Glutamatergic neuron (in vitro differentiated cells): ENCODE results near the gene ARHGDIA. TPM values are rescaled to one million over a fixed set of nuclear protein-coding genes. Genes with fewer than 3 reads are reported as not detected.
A peak's percentile ranks its signal among the peaks of the same experiment; 100 is the strongest.

Experiments used
- DNase-seq: peaks from one replicate; pipeline ENCODE4 v3.0.0; 2022
- H3K27ac Mint-ChIP-seq: one replicate; pipeline ENCODE4 v1.8.0; 2020; ENCODE audit warnings: mild to moderate bottlenecking, mixed read lengths, inconsistent platforms; ENCODE audit not compliant: unreplicated experiment
- H3K27me3 Mint-ChIP-seq: one replicate; pipeline ENCODE4 v1.8.0; 2020; ENCODE audit warnings: mild to moderate bottlenecking, moderate library complexity, mixed read lengths, inconsistent platforms; ENCODE audit not compliant: unreplicated experiment
- H3K36me3 Mint-ChIP-seq: one replicate; pipeline ENCODE4 v1.8.0; 2020; ENCODE audit warnings: mild to moderate bottlenecking, mixed read lengths, inconsistent platforms; ENCODE audit not compliant: unreplicated experiment
- H3K4me1 Mint-ChIP-seq: one replicate; pipeline ENCODE4 v1.8.0; 2020; ENCODE audit warnings: mild to moderate bottlenecking, low read depth, mixed read lengths, inconsistent platforms; ENCODE audit not compliant: unreplicated experiment
- H3K4me3 Mint-ChIP-seq: one replicate; pipeline ENCODE4 v1.8.0; 2020; ENCODE audit warnings: mild to moderate bottlenecking, mixed read lengths, inconsistent platforms; ENCODE audit not compliant: unreplicated experiment
- H3K9me3 Mint-ChIP-seq: one replicate; pipeline ENCODE4 v1.8.0; 2020; ENCODE audit warnings: mild to moderate bottlenecking, moderate library complexity, mixed read lengths, inconsistent platforms; ENCODE audit not compliant: unreplicated experiment
- total RNA-seq: library from RNA; stranded (reverse); fragmentation: NEBNext Ultra II Directional; extraction: Animal tissue kit (Norgen Biotek cat#: 25700); gene quantifications from one replicate; pipeline ENCODE4 v1.2.1, GENCODE V29; 2021; ENCODE audit not compliant: unreplicated experiment
- TF ChIP-seq, protein P1 (sequence below): fragments of 200-600 bp; sonication (generic); IDR thresholded peaks from one replicate; pipeline ENCODE4 v1.5.0; 2021; ENCODE audit not compliant: partially characterized antibody, unreplicated experiment

Gene ARHGDIA
- total RNA-seq, 1 donor from 2014 or later: 432 TPM

DNA sequence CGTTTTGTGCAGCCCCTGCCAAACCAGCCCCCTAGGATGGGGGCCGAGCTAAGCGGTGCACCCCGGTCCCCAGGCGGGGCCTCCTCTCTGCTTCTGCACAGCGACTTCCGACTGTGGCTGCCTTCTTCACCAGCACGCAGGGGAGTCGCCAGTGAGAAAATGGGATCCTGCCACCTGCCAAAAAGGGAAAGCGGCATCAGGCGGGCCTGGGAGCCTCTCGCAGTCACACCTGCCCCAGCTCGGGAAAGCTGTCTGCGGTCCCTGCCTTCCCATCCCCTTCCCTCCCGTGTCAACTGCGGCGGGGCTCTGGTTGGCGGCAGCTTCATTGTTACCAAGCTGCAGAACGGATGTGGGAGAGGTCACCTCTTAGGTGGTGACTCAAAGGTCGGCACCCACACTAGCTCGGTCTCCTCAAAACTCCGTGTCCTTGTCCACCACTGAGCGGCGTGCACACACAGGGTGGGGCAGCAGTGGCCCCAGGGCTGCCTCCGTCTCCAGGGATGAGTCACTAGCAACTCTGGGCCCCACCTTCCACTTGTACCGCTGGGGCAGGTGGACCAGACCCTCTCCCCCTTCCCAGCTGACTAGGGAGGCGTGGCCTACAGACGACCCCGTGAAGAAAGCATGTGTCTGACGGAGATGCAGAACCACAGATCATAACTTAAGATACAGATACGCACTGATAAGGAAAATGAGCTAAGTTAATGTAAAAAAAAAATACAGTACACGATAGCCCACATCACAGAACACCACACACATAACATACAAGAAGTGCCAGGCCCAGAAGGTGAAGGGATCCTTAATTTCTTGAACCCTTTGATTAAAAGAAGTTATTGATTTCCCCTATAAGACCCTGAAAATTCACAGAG is 41.5 kb upstream of the ARHGDIA start:
- H3K4me3 Mint-ChIP-seq: peak overlapping the region; percentile 78
- DNase-seq: no peak

DNA sequence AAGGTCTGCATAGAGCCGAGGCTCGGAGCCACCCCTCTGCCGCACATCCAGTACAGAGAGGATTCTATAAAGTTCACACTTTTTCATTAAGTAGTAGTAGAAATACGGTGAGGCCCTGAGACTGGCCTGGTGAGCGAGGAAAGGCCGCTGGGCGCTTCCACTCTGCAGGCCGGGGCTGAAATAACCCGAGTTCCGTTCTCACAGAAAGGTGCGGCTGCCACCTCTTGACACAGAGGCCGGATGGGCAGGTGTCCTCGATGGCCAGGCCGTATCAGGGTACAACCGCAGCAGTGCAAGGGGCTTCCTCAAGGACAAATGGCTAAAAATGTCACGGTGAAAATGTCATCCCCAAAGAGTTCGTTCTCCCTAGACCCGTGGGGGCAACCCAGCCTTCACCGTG is 40.8 kb upstream of the ARHGDIA start:
- H3K27me3 Mint-ChIP-seq: no peaks in the 10 kb centered on the region
- peaks cover 4% of the 10 kb centered on the region for H3K4me1 Mint-ChIP-seq
- H3K36me3 Mint-ChIP-seq: no peaks in the 10 kb centered on the region
- H3K4me3 Mint-ChIP-seq: peak overlapping the region; percentile 78
- TF ChIP-seq, protein P1, sequence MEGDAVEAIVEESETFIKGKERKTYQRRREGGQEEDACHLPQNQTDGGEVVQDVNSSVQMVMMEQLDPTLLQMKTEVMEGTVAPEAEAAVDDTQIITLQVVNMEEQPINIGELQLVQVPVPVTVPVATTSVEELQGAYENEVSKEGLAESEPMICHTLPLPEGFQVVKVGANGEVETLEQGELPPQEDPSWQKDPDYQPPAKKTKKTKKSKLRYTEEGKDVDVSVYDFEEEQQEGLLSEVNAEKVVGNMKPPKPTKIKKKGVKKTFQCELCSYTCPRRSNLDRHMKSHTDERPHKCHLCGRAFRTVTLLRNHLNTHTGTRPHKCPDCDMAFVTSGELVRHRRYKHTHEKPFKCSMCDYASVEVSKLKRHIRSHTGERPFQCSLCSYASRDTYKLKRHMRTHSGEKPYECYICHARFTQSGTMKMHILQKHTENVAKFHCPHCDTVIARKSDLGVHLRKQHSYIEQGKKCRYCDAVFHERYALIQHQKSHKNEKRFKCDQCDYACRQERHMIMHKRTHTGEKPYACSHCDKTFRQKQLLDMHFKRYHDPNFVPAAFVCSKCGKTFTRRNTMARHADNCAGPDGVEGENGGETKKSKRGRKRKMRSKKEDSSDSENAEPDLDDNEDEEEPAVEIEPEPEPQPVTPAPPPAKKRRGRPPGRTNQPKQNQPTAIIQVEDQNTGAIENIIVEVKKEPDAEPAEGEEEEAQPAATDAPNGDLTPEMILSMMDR: no peak
- DNase-seq: no peak
- peaks cover 5% of the 10 kb centered on the region for H3K9me3 Mint-ChIP-seq
- no peak overlapping the region for H3K27ac Mint-ChIP-seq

More for the DNA sequence above, 41.5 kb upstream of the ARHGDIA start:
- TF ChIP-seq, protein P1: no peak
- no peak overlapping the region for H3K27ac Mint-ChIP-seq
- H3K27me3 Mint-ChIP-seq: no peaks in the 10 kb centered on the region
- H3K4me1 Mint-ChIP-seq: peaks cover 8% of the 10 kb centered on the region
- no peaks in the 10 kb centered on the region for H3K36me3 Mint-ChIP-seq
- peaks cover 5% of the 10 kb centered on the region for H3K9me3 Mint-ChIP-seq

DNA sequence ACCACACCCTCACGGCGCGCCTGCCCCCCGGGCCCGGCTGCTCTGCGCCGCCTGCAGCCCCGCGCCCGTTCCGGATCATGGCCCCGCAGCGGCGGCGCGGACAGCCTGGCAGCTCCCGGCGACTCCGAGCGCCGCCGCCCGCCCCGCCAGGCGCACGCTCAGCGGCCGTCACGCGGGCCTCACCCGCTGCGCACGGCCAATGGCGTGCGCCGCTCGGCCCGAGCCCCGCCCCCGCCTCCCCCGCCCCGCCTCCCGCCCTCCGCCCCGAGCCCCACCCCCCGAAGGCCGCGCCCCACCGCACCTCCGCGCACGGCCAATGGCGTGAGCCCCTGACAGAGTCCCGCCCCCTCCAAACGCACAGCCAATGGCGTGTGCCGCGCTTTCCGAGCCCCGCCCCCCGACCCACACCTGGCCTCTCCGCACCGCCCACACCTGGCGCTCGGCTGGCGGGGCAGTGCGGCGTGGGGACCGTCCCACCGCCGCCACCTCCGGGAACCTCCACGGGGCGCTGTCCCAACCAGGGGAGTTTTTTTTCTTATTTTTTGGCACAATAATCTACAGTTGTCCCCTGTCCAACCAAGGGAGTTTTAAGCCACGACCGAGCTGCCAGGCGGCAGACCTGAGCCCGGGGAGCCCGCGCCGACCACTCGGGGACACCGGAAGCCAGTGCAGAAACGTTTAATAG is 40.3 kb upstream of the ARHGDIA start, which contains the start of gene PCYT2:
Gene PCYT2 (minus strand): TSS at position 123 of the 685 bp plus-strand sequence. CDS start 44 bp downstream, at position 79.
- peak; percentile 91 for DNase-seq
- Mint-ChIP-seq H3K4me1 (peaks cover 1% of the 10 kb centered on the region), H3K27ac (no peak within 1 kb of the TSS), H3K27me3 (no peaks in the 10 kb centered on the region), H3K9me3 (peaks cover 5% of the 10 kb centered on the region), H3K4me3 (peak within 1 kb of the TSS; percentile 93), H3K36me3 (no peaks in the 10 kb centered on the region)
- TF ChIP-seq, protein P1: no peak

DNA sequence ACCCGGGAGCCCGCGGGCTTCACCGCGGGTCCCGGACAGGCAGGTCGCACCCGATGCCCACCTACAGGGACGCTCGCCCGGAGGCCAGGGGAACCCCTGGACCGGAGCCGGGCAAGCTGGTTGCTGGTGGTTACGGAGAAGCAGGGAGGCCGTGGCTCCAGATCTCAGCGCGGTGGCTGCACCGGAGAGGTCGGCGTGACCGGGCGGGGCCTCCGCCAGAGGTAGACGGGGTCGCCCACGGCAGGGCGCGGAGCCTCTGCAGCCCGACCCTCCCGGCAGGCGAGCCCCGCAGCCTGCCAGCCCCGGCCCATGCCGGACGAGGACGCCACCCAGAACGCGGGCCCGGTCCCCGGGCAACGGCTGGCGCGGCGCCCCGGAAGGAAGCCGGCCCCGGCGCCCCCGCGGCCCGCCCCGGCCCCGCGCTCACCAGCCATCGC is 39.7 kb upstream of the ARHGDIA start:
- Mint-ChIP-seq H3K36me3 (no peaks in the 10 kb centered on the region), H3K9me3 (peaks cover 5% of the 10 kb centered on the region), H3K4me3 (peak overlapping the region; percentile 93), H3K4me1 (peaks cover 1% of the 10 kb centered on the region), H3K27ac (no peak overlapping the region), H3K27me3 (no peaks in the 10 kb centered on the region)
- TF ChIP-seq, protein P1: no peak
- no peak for DNase-seq
